Measurements from ENCODE around the gene CIB4.
A peak's percentile ranks its signal among the peaks of the same experiment; 100 is the strongest.

The CIB4 gene

GRCh38 chr2:26639685-26640243, 1.4 kb downstream of the CIB4 start:
- no peak overlapping the region for H2BK15ac ChIP-seq (replicated peaks; ENCODE audit: low read depth)
- no peak overlapping the region for H3K4me2 ChIP-seq (ENCODE audit: low read length)
- no peak overlapping the region for H4K8ac ChIP-seq (ENCODE audit: low read depth, low read length)
- H3K4ac ChIP-seq (ENCODE audit: low read depth, low read length) = no peak overlapping the region
- no peak overlapping the region for H3K56ac ChIP-seq (ENCODE audit: low read length)
- WGBS (ENCODE audit: extremely low coverage, insufficient coverage, low lambda C conversion rate) = no CpG with 5 or more reads among the region's 8 CpGs
- no peaks in the 10 kb centered on the region for H3K36me3 ChIP-seq (ENCODE audit: control insufficient read depth, insufficient read depth, low read length)
- no peaks in the 10 kb centered on the region for H3K79me1 ChIP-seq (ENCODE audit: low read length)
- no peak for DNase-seq
- H2BK120ac ChIP-seq (ENCODE audit: low read depth, low read length) = no peak overlapping the region
- H3K23ac ChIP-seq (ENCODE audit: low read length) = no peak overlapping the region
- H3K4me3 ChIP-seq (ENCODE audit: low read length) = no peak overlapping the region
- no peak overlapping the region for H2BK5ac ChIP-seq (ENCODE audit: low read length)
- no peak overlapping the region for H3K9ac ChIP-seq (ENCODE audit: low read length)
- no peak overlapping the region for H2AK5ac ChIP-seq (ENCODE audit: low read length)
- no peaks in the 10 kb centered on the region for H3K79me2 ChIP-seq (ENCODE audit: control insufficient read depth, insufficient read depth, low read length)
- H3K18ac ChIP-seq (ENCODE audit: low read length) = no peak overlapping the region
- H4K5ac ChIP-seq (ENCODE audit: low read length) = no peak overlapping the region
- H3K4me1 ChIP-seq (ENCODE audit: control insufficient read depth, low read depth, low read length) = peaks cover 3% of the 10 kb centered on the region
- H3K27ac ChIP-seq (ENCODE audit: low read depth, low read length) = no peak overlapping the region
- no peaks in the 10 kb centered on the region for H3K27me3 ChIP-seq (ENCODE audit: insufficient read depth, low read length, poor library complexity)

- Histone ChIP-seq H3K79me1 (ENCODE audit: low read length) (no peaks in the 10 kb centered on the region), H2AK5ac (ENCODE audit: low read length) (no peak overlapping the region), H3K18ac (ENCODE audit: low read length) (no peak overlapping the region), H3K9ac (ENCODE audit: low read length) (no peak overlapping the region), H4K5ac (ENCODE audit: low read length) (no peak overlapping the region), H3K27ac (ENCODE audit: low read depth, low read length) (no peak overlapping the region), H2BK120ac (ENCODE audit: low read depth, low read length) (no peak overlapping the region), H3K4me2 (ENCODE audit: low read length) (no peak overlapping the region), H3K56ac (ENCODE audit: low read length) (no peak overlapping the region), H3K23ac (ENCODE audit: low read length) (no peak overlapping the region), H3K4me3 (ENCODE audit: low read length) (no peak overlapping the region), H3K4ac (ENCODE audit: low read depth, low read length) (no peak overlapping the region), H3K27me3 (ENCODE audit: insufficient read depth, low read length, poor library complexity) (no peaks in the 10 kb centered on the region), H3K79me2 (ENCODE audit: control insufficient read depth, insufficient read depth, low read length) (no peaks in the 10 kb centered on the region), H4K8ac (ENCODE audit: low read depth, low read length) (no peak overlapping the region), H3K36me3 (ENCODE audit: control insufficient read depth, insufficient read depth, low read length) (no peaks in the 10 kb centered on the region), H2BK5ac (ENCODE audit: low read length) (no peak overlapping the region), H3K4me1 (ENCODE audit: control insufficient read depth, low read depth, low read length) (peaks cover 3% of the 10 kb centered on the region), H2BK15ac (replicated peaks; ENCODE audit: low read depth) (no peak overlapping the region)
- no peak for DNase-seq
- no CpG with 5 or more reads among the region's 9 CpGs for WGBS (ENCODE audit: extremely low coverage, insufficient coverage, low lambda C conversion rate)
These were observed 3.3 kb downstream of the CIB4 start for GRCh38 chr2:26637811-26638310.

GRCh38 chr2:26636935-26637334, 4.2 kb downstream of the CIB4 start:
- Histone ChIP-seq H2BK15ac (replicated peaks; ENCODE audit: low read depth) (no peak overlapping the region), H3K4me2 (ENCODE audit: low read length) (no peak overlapping the region), H3K4me1 (ENCODE audit: control insufficient read depth, low read depth, low read length) (peaks cover 3% of the 10 kb centered on the region), H4K8ac (ENCODE audit: low read depth, low read length) (no peak overlapping the region), H3K4ac (ENCODE audit: low read depth, low read length) (no peak overlapping the region), H3K36me3 (ENCODE audit: control insufficient read depth, insufficient read depth, low read length) (no peaks in the 10 kb centered on the region), H2AK5ac (ENCODE audit: low read length) (no peak overlapping the region), H2BK5ac (ENCODE audit: low read length) (no peak overlapping the region), H3K27me3 (ENCODE audit: insufficient read depth, low read length, poor library complexity) (no peaks in the 10 kb centered on the region), H2BK120ac (ENCODE audit: low read depth, low read length) (no peak overlapping the region), H3K79me2 (ENCODE audit: control insufficient read depth, insufficient read depth, low read length) (no peaks in the 10 kb centered on the region), H3K9ac (ENCODE audit: low read length) (no peak overlapping the region), H3K27ac (ENCODE audit: low read depth, low read length) (no peak overlapping the region), H3K4me3 (ENCODE audit: low read length) (no peak overlapping the region), H3K18ac (ENCODE audit: low read length) (no peak overlapping the region), H3K56ac (ENCODE audit: low read length) (no peak overlapping the region), H3K23ac (ENCODE audit: low read length) (no peak overlapping the region), H4K5ac (ENCODE audit: low read length) (no peak overlapping the region), H3K79me1 (ENCODE audit: low read length) (no peaks in the 10 kb centered on the region)
- no CpG with 5 or more reads among the region's 6 CpGs for WGBS (ENCODE audit: extremely low coverage, insufficient coverage, low lambda C conversion rate)
- peak; percentile 41 for DNase-seq

- H2AK5ac ChIP-seq (ENCODE audit: low read length) = no peak overlapping the region
- H3K4me1 ChIP-seq (ENCODE audit: control insufficient read depth, low read depth, low read length) = peaks cover 3% of the 10 kb centered on the region
- no peak overlapping the region for H3K9ac ChIP-seq (ENCODE audit: low read length)
- no peak overlapping the region for H3K18ac ChIP-seq (ENCODE audit: low read length)
- H2BK5ac ChIP-seq (ENCODE audit: low read length) = no peak overlapping the region
- H3K27ac ChIP-seq (ENCODE audit: low read depth, low read length) = no peak overlapping the region
- H3K79me2 ChIP-seq (ENCODE audit: control insufficient read depth, insufficient read depth, low read length) = no peaks in the 10 kb centered on the region
- no peak for DNase-seq
- H3K4me2 ChIP-seq (ENCODE audit: low read length) = no peak overlapping the region
- no peak overlapping the region for H3K56ac ChIP-seq (ENCODE audit: low read length)
- no CpG with 5 or more reads among the region's 3 CpGs for WGBS (ENCODE audit: extremely low coverage, insufficient coverage, low lambda C conversion rate)
- H3K4ac ChIP-seq (ENCODE audit: low read depth, low read length) = no peak overlapping the region
- no peak overlapping the region for H3K4me3 ChIP-seq (ENCODE audit: low read length)
- H2BK15ac ChIP-seq (replicated peaks; ENCODE audit: low read depth) = no peak overlapping the region
- H3K27me3 ChIP-seq (ENCODE audit: insufficient read depth, low read length, poor library complexity) = no peaks in the 10 kb centered on the region
- no peak overlapping the region for H3K23ac ChIP-seq (ENCODE audit: low read length)
- H4K5ac ChIP-seq (ENCODE audit: low read length) = no peak overlapping the region
- H2BK120ac ChIP-seq (ENCODE audit: low read depth, low read length) = no peak overlapping the region
- no peaks in the 10 kb centered on the region for H3K79me1 ChIP-seq (ENCODE audit: low read length)
- no peak overlapping the region for H4K8ac ChIP-seq (ENCODE audit: low read depth, low read length)
- no peaks in the 10 kb centered on the region for H3K36me3 ChIP-seq (ENCODE audit: control insufficient read depth, insufficient read depth, low read length)
These were observed 5.8 kb downstream of the CIB4 start for GRCh38 chr2:26635401-26635800.

GRCh38 chr2:26634636-26635230, 6.4 kb downstream of the CIB4 start:
- Histone ChIP-seq H3K56ac (ENCODE audit: low read length) (no peak overlapping the region), H4K5ac (ENCODE audit: low read length) (no peak overlapping the region), H3K4me2 (ENCODE audit: low read length) (no peak overlapping the region), H3K27ac (ENCODE audit: low read depth, low read length) (no peak overlapping the region), H3K18ac (ENCODE audit: low read length) (no peak overlapping the region), H3K79me1 (ENCODE audit: low read length) (no peaks in the 10 kb centered on the region), H3K4me3 (ENCODE audit: low read length) (no peak overlapping the region), H3K4me1 (ENCODE audit: control insufficient read depth, low read depth, low read length) (peaks cover 3% of the 10 kb centered on the region), H3K23ac (ENCODE audit: low read length) (no peak overlapping the region), H4K8ac (ENCODE audit: low read depth, low read length) (no peak overlapping the region), H3K36me3 (ENCODE audit: control insufficient read depth, insufficient read depth, low read length) (no peaks in the 10 kb centered on the region), H3K9ac (ENCODE audit: low read length) (no peak overlapping the region), H2BK120ac (ENCODE audit: low read depth, low read length) (no peak overlapping the region), H2BK5ac (ENCODE audit: low read length) (no peak overlapping the region), H2AK5ac (ENCODE audit: low read length) (no peak overlapping the region), H3K79me2 (ENCODE audit: control insufficient read depth, insufficient read depth, low read length) (no peaks in the 10 kb centered on the region), H2BK15ac (replicated peaks; ENCODE audit: low read depth) (no peak overlapping the region), H3K27me3 (ENCODE audit: insufficient read depth, low read length, poor library complexity) (no peaks in the 10 kb centered on the region), H3K4ac (ENCODE audit: low read depth, low read length) (no peak overlapping the region)
- no CpG with 5 or more reads among the region's 11 CpGs for WGBS (ENCODE audit: extremely low coverage, insufficient coverage, low lambda C conversion rate)
- no peak for DNase-seq

All from mesendoderm (in vitro differentiated cells).